Spinal cord (tissue), 10 donors: ENCODE data around the gene MAP1LC3B. TPM values are rescaled to one million over a fixed set of nuclear protein-coding genes. Genes with fewer than 3 reads are reported as not detected.

Source experiments
- DNase-seq, 6 donors: peaks; one replicate each; pipeline versions ENCODE4 v3.0.0 to v3.0.0-alpha.2; 2013 to 2015; ENCODE audit warnings: low spot score in 6 of 6, low read depth in 4 of 6
- H3K27ac ChIP-seq: one replicate; pipeline ENCODE4 v1.5.1; 2013; ENCODE audit warnings: low read depth, low read length, control low read depth
- H3K27me3 ChIP-seq: one replicate; pipeline ENCODE4 v1.6.1; 2013; ENCODE audit warnings: low read length; ENCODE audit not compliant: control insufficient read depth, insufficient read depth
- H3K36me3 ChIP-seq: one replicate; pipeline ENCODE4 v1.6.1; 2013; ENCODE audit warnings: low read length; ENCODE audit not compliant: control insufficient read depth, insufficient read depth
- H3K4me1 ChIP-seq: one replicate; pipeline ENCODE4 v1.6.1; 2013; ENCODE audit warnings: low read length; ENCODE audit not compliant: control insufficient read depth, insufficient read depth
- H3K4me3 ChIP-seq: one replicate; pipeline ENCODE4 v1.5.1; 2013; ENCODE audit warnings: low read depth, low read length, control low read depth
- H3K9me3 ChIP-seq: one replicate; pipeline ENCODE4 v1.6.1; 2013; ENCODE audit warnings: low read length; ENCODE audit not compliant: control insufficient read depth, insufficient read depth
- WGBS: methylation state at CpG from one replicate; pipeline ENCODE4 v1.1.5; 2013; ENCODE audit warnings: missing lambda C conversion rate; ENCODE audit not compliant: insufficient coverage; 5-methylcytosine and 5-hydroxymethylcytosine counted together
- polyA plus RNA-seq, 2 donors: library from polyadenylated mRNA; unstranded; fragments of 120-200 nt; gene quantifications; one replicate each; pipeline ENCODE4 v1.2.1, GENCODE V29; 2013; ENCODE audit not compliant: insufficient read length in 2 of 2
- total RNA-seq, 2 donors: library from RNA; depleted of rRNA in 1 of 2; stranded (reverse); fragments of 120-200 nt in 1 of 2; fragments of >200 nt in 1 of 2; gene quantifications; one replicate each; pipeline versions ENCODE4 v1.2.3 to v1.2.4, GENCODE V29; 2013 to 2014
- donor health status: healthy.

MAP1LC3B gene
- total and polyA plus RNA-seq, 4 donors, result 66.5 to 181 (median 119) TPM

- Histone ChIP-seq H3K36me3 (peaks cover 89% of the 10 kb centered on the region), H3K4me3 (no peak overlapping the region), H3K4me1 (no peaks in the 10 kb centered on the region), H3K27me3 (no peaks in the 10 kb centered on the region), H3K27ac (no peak overlapping the region), H3K9me3 (no peaks in the 10 kb centered on the region)
- WGBS, result 96% methylated on average over 9 of the region's 9 CpGs
- DNase-seq, result no peak
Observed at GRCh38 chr16:87415441-87415840, 23.3 kb downstream of the MAP1LC3B start.

- Histone ChIP-seq H3K36me3 (peaks cover 89% of the 10 kb centered on the region), H3K4me1 (no peaks in the 10 kb centered on the region), H3K4me3 (no peak overlapping the region), H3K27me3 (no peaks in the 10 kb centered on the region), H3K9me3 (no peaks in the 10 kb centered on the region), H3K27ac (no peak overlapping the region)
- peak in 2 of 6 donors; percentile 70 to 83 for DNase-seq
- WGBS, result 82% methylated on average over 19 of the region's 23 CpGs
Observed at GRCh38 chr16:87416826-87417527, 24.8 kb downstream of the MAP1LC3B start.

GRCh38 chr16:87417528-87417910 is 25.4 kb downstream of the MAP1LC3B start:
- Histone ChIP-seq H3K27ac (no peak overlapping the region), H3K9me3 (no peaks in the 10 kb centered on the region), H3K4me1 (no peaks in the 10 kb centered on the region), H3K4me3 (no peak overlapping the region), H3K27me3 (no peaks in the 10 kb centered on the region), H3K36me3 (peaks cover 88% of the 10 kb centered on the region)
- WGBS, result 93% methylated on average over 12 of the region's 13 CpGs
- DNase-seq, result no peak

GRCh38 chr16:87418216-87418615 is 26.1 kb downstream of the MAP1LC3B start:
- no peak for DNase-seq
- no peaks in the 10 kb centered on the region for H3K27me3 ChIP-seq
- no peak overlapping the region for H3K4me3 ChIP-seq
- H3K36me3 ChIP-seq, result peaks cover 88% of the 10 kb centered on the region
- H3K4me1 ChIP-seq, result no peaks in the 10 kb centered on the region
- H3K9me3 ChIP-seq, result no peaks in the 10 kb centered on the region
- no peak overlapping the region for H3K27ac ChIP-seq
- 95% methylated on average over 18 of the region's 18 CpGs for WGBS

GRCh38 chr16:87418644-87419043 is 26.5 kb downstream of the MAP1LC3B start:
- peaks cover 87% of the 10 kb centered on the region for H3K36me3 ChIP-seq
- H3K27me3 ChIP-seq, result no peaks in the 10 kb centered on the region
- WGBS, result no CpG with 5 or more reads among the region's 6 CpGs
- H3K4me3 ChIP-seq, result no peak overlapping the region
- no peaks in the 10 kb centered on the region for H3K9me3 ChIP-seq
- no peak overlapping the region for H3K27ac ChIP-seq
- H3K4me1 ChIP-seq, result no peaks in the 10 kb centered on the region
- no peak for DNase-seq

- no peaks in the 10 kb centered on the region for H3K27me3 ChIP-seq
- DNase-seq, result no peak
- H3K4me3 ChIP-seq, result no peak overlapping the region
- H3K9me3 ChIP-seq, result no peaks in the 10 kb centered on the region
- peaks cover 86% of the 10 kb centered on the region for H3K36me3 ChIP-seq
- H3K27ac ChIP-seq, result no peak overlapping the region
- 96% methylated on average over 24 of the region's 25 CpGs for WGBS
- no peaks in the 10 kb centered on the region for H3K4me1 ChIP-seq
Observed at GRCh38 chr16:87420026-87421002, 28.2 kb downstream of the MAP1LC3B start.

- H3K36me3 ChIP-seq, result peaks cover 82% of the 10 kb centered on the region
- no peaks in the 10 kb centered on the region for H3K4me1 ChIP-seq
- no peak overlapping the region for H3K27ac ChIP-seq
- H3K27me3 ChIP-seq, result no peaks in the 10 kb centered on the region
- DNase-seq, result no peak
- no peak overlapping the region for H3K4me3 ChIP-seq
- WGBS, result 92% methylated on average over 20 of the region's 25 CpGs
- H3K9me3 ChIP-seq, result no peaks in the 10 kb centered on the region
Observed at GRCh38 chr16:87421003-87421912, 29.1 kb downstream of the MAP1LC3B start.

- Histone ChIP-seq H3K9me3 (no peaks in the 10 kb centered on the region), H3K27ac (no peak overlapping the region), H3K36me3 (peaks cover 84% of the 10 kb centered on the region), H3K27me3 (no peaks in the 10 kb centered on the region), H3K4me1 (peaks cover 4% of the 10 kb centered on the region), H3K4me3 (no peak overlapping the region)
- DNase-seq, result no peak
- WGBS, result 93% methylated on average over 10 of the region's 11 CpGs
Observed at GRCh38 chr16:87422106-87422505, 30.0 kb downstream of the MAP1LC3B start.

- Histone ChIP-seq H3K27me3 (no peaks in the 10 kb centered on the region), H3K27ac (no peak overlapping the region), H3K36me3 (peaks cover 75% of the 10 kb centered on the region), H3K4me1 (peaks cover 6% of the 10 kb centered on the region), H3K9me3 (no peaks in the 10 kb centered on the region), H3K4me3 (no peak overlapping the region)
- WGBS, result 92% methylated on average over 9 of the region's 15 CpGs
- no peak for DNase-seq
Observed at GRCh38 chr16:87423429-87423828, 31.3 kb downstream of the MAP1LC3B start.
